Right lung (tissue), 5 donors: ENCODE results near the gene THADA. TPM values are rescaled to one million over a fixed set of nuclear protein-coding genes. Genes with fewer than 3 reads are reported as not detected.
A peak's percentile ranks its signal among the peaks of the same experiment; 100 is the strongest.
"Not testable (repeated sequence)": the region's sequence is repeated elsewhere in the genome, so short reads cannot be mapped to it uniquely, and the experiment has no call there.

Experiments used
- DNase-seq, 2 donors: peaks; one replicate each; pipeline ENCODE4 v3.0.0-alpha.2; 2013
- polyA plus RNA-seq, 5 donors: library from polyadenylated mRNA; unstranded; fragments of 120-200 nt; gene quantifications; one replicate each; pipeline versions ENCODE4 v1.2.1 to v1.2.3, GENCODE V29; 2013; ENCODE audit warnings: inconsistent platforms in 1 of 5, low replicate concordance in 1 of 5; ENCODE audit not compliant: insufficient read length in 5 of 5, insufficient read depth in 1 of 5

THADA gene
- polyA plus RNA-seq, 5 donors: 33.8 to 42.1 (median 36.6) TPM

DNA sequence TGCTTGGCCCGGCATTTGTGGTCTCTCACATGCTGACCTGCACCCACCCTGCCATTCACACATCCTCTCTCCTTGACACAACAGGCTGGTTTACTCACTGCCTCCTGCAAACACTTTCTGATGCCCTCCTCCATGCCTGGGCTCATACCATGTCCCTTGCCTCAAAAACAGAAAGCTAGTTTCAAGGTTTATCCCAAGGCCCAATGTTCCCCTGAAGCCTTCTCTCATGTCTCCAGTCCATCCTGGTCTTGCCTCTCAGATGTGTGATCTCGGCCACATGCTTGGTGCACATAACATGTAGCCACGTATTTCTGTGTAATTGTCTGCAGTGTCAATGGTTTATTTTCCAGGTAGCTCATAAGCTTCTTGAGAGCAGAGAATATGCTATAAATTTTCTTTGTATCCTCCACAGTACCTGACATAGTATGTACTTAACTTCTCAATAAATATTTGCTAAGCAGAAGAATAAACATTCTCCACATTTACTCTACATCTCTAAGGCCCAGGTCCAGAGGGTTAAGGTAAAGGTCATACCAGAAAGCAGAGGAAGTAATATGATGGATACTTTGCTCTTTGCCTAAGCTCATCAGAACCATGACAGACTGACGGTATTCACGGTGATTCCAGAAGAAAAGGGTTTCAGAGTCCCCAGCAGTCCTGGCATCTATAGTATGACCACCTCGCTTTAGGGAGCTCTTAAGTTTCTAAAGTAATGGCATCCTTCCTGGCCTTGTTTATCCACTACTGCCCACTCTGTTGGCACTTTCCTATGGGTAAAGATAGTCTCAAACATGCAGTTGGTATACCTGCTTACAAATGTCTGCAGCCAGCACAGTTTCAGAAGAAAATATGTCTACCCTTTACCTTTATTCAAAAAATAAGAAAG is 206.0 kb downstream of the THADA start:
- DNase-seq: no peak

DNA sequence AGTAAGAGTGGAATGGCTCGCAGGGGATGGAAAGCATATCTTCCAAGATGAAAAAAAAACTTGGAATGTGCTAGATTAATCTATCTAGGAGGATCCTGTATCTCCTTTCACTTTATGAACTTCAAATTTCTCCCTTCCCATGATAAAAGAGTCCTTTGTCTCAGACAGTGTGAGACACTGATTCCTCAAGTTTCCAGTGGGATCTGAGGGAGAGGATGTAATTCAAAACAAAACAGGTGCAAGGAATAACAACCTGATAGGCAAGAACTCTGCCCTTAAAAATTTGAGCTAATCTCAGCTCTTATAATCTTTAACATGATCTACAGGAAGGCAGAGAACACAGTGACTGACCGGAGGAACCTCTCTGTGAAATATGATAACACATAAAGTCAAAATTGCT is 207.5 kb downstream of the THADA start:
- DNase-seq: no peak

DNA sequence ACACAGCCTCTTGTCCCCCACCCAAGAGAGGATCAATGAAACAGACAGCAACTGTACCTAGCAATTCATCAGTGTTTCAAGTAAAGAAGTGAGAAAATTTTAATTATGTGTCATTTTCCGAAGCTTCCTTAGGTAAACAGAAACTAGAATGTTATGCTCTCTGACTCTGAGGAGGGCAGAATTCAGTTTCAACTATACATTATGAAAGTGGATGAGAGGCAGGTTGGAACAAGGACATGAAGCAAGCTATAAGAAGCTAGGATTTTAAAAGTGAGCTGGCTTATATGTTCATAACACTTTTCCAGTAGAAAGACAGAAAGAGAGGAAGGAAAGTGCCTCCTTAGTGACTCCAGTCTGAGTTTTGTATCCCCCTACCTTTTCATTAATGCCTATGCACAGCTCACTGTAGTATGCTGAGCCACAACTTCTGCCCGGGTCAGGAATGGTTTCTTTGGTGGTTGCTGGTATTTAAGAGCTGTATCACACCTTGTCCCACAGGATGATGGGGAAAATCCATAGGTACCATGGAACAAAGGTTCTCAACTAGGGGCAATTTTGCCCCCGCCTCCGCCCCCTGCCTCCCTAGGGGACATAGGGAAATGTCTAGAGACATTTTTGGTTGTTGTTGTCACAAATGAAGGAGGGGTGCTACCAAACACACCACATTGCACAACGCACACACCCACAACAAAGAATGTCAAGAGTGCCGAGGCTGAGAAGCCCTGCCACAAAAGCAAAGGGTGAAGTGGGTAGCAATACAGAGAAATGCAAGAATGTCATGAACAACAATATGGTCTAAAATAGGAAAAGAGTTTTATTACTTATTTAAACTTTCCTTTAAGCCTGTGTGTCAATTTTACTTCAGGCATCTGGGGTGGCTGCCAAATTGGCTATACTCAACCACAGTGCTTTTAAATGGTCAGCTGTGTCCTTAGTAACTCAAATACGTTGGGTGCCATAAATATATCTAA is 208.5 kb downstream of the THADA start:
- DNase-seq: peak in 1 of 2 donors; percentile 43

DNA sequence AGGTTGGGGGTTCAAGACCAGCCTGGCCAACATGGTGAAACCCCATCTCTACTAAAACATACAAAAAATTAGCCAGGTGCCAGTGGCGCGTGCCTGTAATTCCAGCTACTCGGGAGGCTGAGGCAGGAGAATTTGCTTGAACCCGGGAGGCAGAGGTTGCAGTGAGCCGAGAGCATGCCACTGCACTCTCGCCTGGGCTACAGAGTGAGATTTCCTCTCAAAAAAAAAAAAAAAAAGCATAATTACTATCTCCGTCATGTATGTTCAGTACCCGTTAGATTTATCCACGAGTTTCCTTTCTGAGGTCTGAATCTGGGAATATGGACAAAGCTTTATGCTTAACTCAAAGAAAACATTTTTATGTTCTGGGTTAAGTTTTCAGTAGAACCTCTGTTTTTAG is 209.2 kb downstream of the THADA start:
- not testable (repeated sequence) for DNase-seq

DNA sequence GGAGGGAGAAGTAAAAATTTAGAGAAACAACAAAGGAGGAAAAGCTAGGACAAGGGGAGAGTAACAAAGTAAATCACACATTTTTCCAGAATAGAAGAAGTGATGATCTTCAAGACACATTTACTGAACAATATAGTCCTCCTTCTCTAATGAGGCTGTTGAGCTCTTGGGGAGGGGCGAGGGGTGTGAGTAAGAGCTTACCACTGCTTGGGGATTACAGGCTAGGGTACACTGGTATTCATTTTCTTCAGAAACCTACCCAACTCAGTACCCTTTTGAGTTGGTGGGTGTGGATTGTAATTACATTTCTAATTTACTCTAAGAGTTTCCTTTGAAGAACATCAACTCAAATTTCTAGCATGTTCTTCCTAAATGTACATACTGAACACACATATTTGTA is 211.7 kb downstream of the THADA start:
- DNase-seq: no peak

DNA sequence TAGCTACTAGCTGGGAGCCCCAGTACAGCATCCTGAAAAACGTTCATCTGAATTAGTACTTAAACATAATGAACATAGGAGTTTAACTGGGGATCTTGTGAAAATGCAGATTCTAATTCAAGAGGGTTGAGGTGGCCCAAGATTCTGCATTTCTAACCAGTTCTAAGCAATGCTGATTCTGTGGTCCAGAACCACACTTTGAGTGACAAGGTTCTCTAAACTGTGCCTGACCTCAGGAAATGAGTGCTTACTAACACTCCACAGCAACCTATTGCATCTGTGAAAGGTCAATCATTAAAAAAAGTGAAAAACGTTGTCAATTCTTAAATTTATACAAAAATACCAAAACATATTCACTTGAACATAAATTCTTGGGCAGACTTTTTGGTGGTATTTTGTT is 212.3 kb downstream of the THADA start:
- DNase-seq: no peak

DNA sequence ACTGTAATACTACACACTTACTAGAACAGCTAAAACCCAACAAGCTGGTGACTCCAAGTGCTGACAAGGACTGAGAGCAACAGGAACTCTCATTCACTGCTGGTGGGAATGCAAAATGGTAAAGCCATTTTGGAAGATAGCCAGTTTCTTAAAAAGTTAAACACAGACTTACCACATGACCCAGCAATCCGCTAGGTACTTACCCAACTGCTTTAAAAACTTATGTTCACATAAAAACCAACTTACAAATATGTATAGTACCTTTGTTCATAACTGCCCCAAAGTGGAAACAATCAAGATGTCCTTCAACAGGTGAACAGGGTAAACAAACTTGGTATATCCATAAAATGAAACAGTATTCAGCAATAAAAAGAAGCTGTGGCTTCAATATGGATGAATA is 216.3 kb downstream of the THADA start:
- DNase-seq: no peak

DNA sequence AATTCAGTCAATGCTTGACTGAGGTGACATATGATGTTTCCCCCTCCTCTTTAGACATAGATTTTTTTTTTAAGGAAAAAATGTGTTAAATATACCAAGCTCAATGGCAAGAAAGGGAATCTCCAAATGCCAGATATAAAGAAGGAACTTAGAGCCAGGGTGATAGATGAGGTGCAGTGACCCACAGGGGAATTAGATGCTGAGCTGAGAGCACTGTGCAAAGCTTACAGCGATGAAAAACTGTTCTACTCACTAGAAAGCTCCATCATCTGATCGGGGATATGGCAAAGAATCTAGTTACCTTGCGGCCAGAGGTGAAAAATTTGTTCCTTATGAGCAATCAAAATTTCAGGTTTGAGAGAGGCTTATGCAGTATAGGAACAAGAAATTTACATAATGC is 218.5 kb downstream of the THADA start:
- DNase-seq: no peak

DNA sequence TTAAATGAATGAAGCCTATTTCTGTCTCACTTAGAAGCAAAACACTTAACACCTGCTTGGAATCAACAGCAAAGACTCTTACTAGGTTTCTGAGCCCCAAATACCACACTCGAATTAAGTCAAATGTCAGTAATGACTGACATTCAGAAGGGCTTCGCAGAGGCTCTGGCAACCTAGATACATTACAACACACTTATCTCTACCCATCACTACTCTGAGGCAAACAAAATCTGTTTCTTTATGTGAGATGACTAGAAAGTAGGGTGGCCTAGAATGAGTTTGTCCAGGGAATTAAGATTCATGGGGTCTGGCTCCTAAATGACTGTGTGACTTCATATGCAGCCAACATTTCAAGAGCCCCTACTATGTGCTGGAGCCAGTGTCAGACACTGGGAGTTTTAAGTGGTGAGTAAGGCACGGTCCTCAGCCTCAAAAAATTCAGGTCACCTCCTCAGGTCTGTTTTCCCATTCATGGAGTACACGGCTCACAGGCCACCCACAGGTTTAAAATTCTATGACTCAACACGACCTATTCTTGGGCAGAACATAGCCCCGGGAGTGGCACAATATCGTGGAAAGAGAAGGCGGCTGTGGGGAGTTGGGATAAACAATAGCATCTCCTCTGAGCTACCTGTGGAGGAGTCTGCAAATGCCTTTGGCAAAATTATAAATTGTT is 219.2 kb downstream of the THADA start:
- no peak for DNase-seq

DNA sequence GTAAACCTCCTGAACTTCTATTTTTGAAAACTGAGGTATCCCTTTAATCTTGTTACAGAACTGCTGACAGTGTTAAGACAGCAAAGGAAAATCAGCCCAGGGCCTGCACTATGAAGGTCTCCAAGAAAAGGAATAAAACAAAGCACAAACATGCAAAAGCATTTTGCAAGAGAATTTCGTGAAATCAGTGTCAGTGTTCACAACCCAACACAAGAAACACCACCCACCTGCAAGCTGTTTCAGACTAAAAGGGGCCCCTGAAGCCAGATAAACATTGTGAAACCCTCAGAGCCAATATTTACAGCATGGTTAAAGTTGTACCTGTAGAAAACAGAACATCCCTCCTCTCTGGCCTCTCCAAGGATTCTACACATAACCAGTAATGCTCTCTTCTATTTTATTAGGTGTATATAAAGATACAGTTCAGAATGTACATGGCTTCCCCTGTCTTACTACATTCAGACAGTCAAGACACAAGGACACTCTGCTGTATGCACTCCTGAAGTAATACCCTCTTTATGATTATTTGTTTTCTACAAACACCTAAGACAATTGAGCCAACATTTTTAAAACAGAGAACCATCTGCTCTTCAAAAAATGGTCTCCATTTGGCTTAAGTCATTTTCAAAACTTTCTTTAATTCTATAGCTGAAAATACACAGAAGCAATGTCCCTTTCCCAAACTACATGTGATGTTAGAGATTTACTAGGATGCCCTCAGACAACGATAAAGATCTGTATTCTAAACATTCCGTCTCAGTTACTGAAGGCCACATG is 219.9 kb downstream of the THADA start:
- DNase-seq: no peak

DNA sequence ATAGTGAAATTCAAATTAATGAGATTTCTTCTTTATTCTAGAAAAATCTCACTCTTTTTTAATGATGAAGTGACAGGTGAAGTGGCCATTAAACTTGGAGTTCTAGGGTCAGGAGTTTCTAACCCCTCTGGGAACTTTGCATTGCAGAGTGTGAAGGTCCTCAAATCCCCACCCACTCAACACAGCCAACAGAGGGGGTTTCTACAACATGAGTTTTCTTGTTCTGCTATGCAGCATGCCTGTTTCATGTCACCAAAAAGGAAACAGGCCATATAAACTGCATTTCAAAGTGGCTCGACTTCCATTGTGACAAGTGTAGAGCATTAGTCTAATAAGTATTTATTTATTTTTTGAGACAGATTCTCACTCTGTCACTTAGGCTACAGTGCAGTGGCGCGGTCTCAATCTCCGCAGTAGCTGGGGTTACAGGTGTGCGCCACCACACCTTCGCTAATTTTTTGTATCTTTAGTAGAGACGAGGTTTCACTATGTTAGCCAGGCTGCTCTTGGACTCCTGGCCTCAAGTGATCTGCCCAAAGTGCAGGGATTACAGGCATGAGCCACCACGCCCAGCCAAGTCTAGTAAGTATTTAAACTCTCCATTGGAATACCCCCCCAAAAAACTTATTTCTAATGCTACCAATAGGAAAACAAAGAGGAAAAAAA is 223.3 kb downstream of the THADA start:
- DNase-seq: no peak

DNA sequence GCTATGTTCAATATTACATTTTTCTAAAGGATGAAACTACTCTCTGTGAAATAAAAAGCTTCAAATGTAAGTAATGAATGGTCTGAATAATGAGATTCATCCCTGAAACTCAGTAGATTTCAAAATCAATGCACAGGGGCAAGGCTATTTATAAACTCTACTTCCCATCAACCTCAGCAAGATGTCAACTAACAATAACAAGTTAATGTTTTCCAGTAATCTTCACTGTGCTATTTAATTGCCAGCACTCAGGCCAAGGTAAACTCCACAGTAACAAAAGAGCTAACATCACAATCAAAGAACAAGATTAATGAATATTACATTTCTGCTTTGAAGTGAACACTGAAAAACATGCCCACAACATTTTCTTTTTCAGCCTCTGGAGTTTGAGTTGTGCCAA is 225.1 kb downstream of the THADA start:
- DNase-seq: no peak

DNA sequence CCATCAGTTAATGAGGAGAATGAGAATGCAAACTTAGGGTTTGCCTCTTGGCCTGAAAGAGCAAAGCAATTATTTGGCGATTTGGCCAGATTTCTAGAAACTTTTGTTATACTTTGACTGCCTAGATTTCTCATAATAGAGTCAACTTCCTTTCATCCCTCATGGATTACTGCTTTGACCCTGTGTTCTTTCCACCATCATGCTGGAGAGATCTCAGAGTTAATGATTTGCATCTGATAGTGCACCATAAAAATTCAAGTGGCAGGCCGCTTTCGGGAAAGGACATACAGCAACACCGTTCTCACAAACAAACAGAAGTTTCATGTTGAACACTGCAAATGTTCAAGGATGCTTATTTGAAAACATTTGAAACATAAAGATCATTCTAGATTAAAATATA is 225.7 kb downstream of the THADA start:
- DNase-seq: no peak

DNA sequence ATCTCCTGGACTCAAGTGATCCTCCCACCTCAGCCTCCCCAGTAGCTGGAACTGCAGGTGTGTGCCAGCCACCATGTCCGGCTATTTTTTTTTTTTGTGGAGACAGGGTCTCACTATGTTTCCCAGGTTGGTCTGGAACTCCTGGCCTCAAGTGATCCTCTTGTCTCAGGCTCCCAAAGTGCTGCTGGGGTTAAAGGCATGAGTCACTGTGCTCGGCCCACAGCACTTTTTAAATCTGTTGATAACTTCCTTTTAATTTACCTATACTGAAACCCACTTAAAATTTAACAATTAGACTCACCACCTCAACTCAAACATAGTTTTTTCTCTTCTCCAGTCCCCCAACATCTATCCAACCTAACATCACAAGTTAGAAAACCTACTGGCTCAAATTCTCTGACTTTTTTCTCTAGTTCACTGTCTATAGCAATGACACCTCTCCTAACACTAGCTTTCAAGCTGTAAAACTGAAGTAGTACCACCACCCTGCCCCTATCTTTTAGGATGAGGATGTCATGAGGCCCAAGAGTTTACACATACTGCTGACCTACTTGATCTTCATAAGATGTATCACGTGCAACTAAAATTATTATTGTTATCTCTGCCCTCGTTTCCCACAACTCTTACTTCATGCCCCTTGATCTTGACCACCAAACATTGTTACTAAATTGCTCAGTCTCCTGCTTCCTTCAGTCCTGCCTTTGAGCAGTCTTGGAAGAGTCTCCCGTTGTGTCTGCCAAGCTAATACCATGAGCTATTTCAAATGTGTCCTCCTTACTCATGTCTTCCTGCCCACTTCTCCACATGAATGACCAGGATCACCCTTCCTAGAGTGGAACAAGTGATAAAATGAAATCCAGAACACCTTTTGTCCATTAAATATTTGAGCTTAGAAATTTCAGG is 227.1 kb downstream of the THADA start:
- no peak for DNase-seq

DNA sequence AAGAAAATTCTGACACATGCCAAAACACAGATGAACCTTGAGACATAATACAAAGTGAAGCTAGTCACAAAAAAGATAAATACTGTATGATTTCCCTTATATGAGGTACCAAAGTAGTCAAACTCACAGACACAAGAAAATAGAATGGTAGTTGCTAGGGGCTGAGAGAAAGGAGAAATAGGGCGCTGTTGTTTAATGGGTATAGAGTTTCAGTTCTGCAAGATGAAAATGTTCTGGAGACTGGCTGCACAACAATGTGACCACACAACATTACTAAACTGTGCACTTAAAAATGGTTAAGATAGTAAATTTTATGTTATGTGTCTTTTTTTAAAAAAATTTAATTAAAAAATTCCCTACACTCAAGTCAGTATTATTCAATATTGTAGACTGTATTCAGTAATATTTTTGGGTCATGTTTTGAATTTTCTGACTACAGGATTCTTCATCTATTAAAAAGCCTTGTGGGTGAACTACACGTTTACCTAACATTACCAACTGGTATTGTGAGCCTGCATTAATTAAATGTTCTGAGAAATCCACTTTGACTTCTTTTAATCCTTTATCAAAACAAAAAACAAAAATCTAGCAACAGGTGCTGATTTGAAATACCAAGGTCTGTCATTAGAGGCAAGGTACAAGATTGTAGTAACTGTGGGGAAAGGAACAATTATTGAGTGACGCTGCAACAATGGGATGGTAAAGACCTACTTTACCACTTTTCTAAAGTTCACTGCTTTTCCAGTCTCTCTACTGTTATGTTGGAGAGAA is 228.6 kb downstream of the THADA start:
- no peak for DNase-seq

DNA sequence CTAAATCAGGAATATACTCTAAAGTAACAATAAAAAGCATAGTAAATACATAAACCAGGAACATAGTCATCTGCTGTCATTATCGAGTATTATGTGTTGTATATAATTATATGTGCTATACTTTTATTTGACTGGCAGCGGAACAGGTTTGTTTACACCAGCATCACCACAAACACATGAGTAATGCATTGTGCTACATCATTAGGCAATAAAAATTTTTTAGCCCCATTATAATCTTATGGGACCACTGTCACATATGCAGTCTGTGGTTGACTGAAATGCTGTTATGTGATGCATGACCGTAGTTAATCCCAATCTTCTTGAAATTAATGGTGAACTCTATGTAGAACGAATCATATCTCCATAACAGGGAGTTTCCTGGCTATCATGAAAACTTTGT is 232.7 kb downstream of the THADA start:
- no peak for DNase-seq

DNA sequence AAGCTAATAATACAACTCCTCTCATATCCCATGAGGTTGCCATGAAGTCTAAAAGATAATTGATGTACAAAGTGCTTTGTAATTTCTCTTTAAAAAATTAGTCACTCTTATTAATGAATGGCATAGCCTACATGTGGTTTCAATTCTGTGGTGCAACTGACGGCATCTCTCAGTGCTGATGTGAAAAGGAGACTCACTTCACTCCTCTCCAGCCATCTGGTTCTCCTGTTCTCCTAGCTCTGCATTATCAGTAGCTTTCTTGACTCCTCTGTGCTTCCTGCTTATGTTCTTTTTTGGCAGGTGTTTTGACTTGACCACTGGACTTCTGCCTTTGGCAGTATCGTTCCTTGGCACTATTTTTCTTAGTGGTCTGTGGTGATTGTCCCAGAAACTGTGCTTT is 234.6 kb downstream of the THADA start:
- no peak for DNase-seq

DNA sequence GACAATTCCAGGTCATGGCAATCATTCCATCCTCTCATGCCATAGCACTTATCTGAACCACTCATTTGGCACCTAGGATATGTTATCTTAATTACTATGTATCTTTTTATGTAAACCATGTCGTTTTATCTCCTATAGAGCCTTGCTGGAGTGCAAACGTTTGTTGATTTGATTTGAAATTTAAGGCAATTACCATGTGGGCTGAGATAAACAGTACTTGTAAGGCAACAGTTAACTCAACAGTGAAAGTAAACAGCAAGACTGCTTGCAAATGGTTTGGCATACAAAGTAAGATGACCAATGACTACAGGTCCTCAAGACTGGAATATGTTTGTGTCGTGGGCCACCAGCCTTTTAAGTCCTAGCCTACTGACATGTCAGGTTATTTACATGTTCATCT is 235.7 kb downstream of the THADA start:
- no peak for DNase-seq
